Adipocyte (in vitro differentiated cells): ENCODE results near the gene MXRA5.
"Not testable (repeated sequence)": the region's sequence is repeated elsewhere in the genome, so short reads cannot be mapped to it uniquely, and the experiment has no call there.

Experiments
- DNase-seq: peaks from one replicate; pipeline ENCODE4 v3.0.0-alpha.2; 2015; ENCODE audit warnings: low read depth
- H3K27me3 ChIP-seq: replicated peaks from 2 replicates; pipeline ENCODE4 v1.7.0; 2013; ENCODE audit warnings: mild to moderate bottlenecking, low read length, moderate library complexity; ENCODE audit not compliant: control insufficient read depth, insufficient read depth
- H3K36me3 ChIP-seq: 2 replicates; pipeline ENCODE4 v1.7.0; 2013; ENCODE audit warnings: low read length, mild to moderate bottlenecking, moderate library complexity; ENCODE audit not compliant: control insufficient read depth, insufficient read depth, severe bottlenecking
- H3K4me1 ChIP-seq: 2 replicates; pipeline ENCODE4 v1.7.0; 2013; ENCODE audit warnings: mild to moderate bottlenecking, low read length, moderate library complexity; ENCODE audit not compliant: control insufficient read depth, insufficient read depth
- H3K4me3 ChIP-seq: 2 replicates; pipeline ENCODE4 v1.7.0; 2013; ENCODE audit warnings: mild to moderate bottlenecking, low read length, moderate library complexity
- H3K9ac ChIP-seq: 2 replicates; pipeline ENCODE4 v1.7.0; 2013; ENCODE audit warnings: mild to moderate bottlenecking, low read length, moderate library complexity
- H3K9me3 ChIP-seq: 2 replicates; pipeline ENCODE4 v1.7.0; 2013; ENCODE audit warnings: mild to moderate bottlenecking, low read length, moderate library complexity; ENCODE audit not compliant: control insufficient read depth

The MXRA5 gene

GRCh38 chrX:3273668-3274067 lies 72.8 kb downstream of the MXRA5 start:
- DNase-seq, H3K9ac ChIP-seq, H3K4me3 ChIP-seq, H3K36me3 ChIP-seq, H3K27me3 ChIP-seq, H3K9me3 ChIP-seq: not testable (repeated sequence)
- peaks cover 15% of the 10 kb centered on the region for H3K4me1 ChIP-seq

- Histone ChIP-seq H3K9me3 (no peaks in the 10 kb centered on the region), H3K27me3 (no peaks in the 10 kb centered on the region), H3K4me3 (no peak overlapping the region), H3K4me1 (peaks cover 15% of the 10 kb centered on the region), H3K9ac (no peak overlapping the region), H3K36me3 (no peaks in the 10 kb centered on the region)
- DNase-seq = peak; percentile 71
Observed at GRCh38 chrX:3271834-3272186, 74.6 kb downstream of the MXRA5 start.

- Histone ChIP-seq H3K9ac (no peak overlapping the region), H3K4me3 (no peak overlapping the region), H3K27me3 (no peaks in the 10 kb centered on the region), H3K9me3 (no peaks in the 10 kb centered on the region), H3K4me1 (peaks cover 15% of the 10 kb centered on the region), H3K36me3 (no peaks in the 10 kb centered on the region)
- DNase-seq = peak; percentile 29
Observed at GRCh38 chrX:3271183-3271833, 75.1 kb downstream of the MXRA5 start.

GRCh38 chrX:3268829-3269228 lies 77.6 kb downstream of the MXRA5 start:
- H3K36me3 ChIP-seq = no peaks in the 10 kb centered on the region
- peaks cover 18% of the 10 kb centered on the region for H3K4me1 ChIP-seq
- H3K9ac ChIP-seq = no peak overlapping the region
- no peaks in the 10 kb centered on the region for H3K9me3 ChIP-seq
- no peaks in the 10 kb centered on the region for H3K27me3 ChIP-seq
- peak; percentile 58 for DNase-seq
- no peak overlapping the region for H3K4me3 ChIP-seq

GRCh38 chrX:3263681-3264126 lies 82.7 kb downstream of the MXRA5 start:
- Histone ChIP-seq H3K4me1 (peaks cover 17% of the 10 kb centered on the region), H3K4me3 (peak overlapping the region; percentile 14), H3K36me3 (no peaks in the 10 kb centered on the region), H3K9ac (peak overlapping the region; percentile 45), H3K27me3 (peaks cover 3% of the 10 kb centered on the region), H3K9me3 (peaks cover 3% of the 10 kb centered on the region)
- peak; percentile 15 for DNase-seq

GRCh38 chrX:3262901-3263300 lies 83.6 kb downstream of the MXRA5 start:
- Histone ChIP-seq H3K36me3 (no peaks in the 10 kb centered on the region), H3K9ac (peak overlapping the region; percentile 45), H3K4me1 (peaks cover 17% of the 10 kb centered on the region), H3K9me3 (peaks cover 3% of the 10 kb centered on the region), H3K27me3 (peaks cover 3% of the 10 kb centered on the region), H3K4me3 (peak overlapping the region; percentile 14)
- peak; percentile 88 for DNase-seq
